SIG-M5 treated with dmso at 0.1 percent for 504 hours (cell line): ENCODE data around the gene CYP51A1.
"Not testable (repeated sequence)": the region's sequence is repeated elsewhere in the genome, so short reads cannot be mapped to it uniquely, and the experiment has no call there.

ENCODE experiments used
- DNase-seq: peaks from one replicate; lab custom pipeline; 2025; ENCODE audit not compliant: unreplicated experiment; lab: John Stamatoyannopoulos, UW

Gene CYP51A1

DNA sequence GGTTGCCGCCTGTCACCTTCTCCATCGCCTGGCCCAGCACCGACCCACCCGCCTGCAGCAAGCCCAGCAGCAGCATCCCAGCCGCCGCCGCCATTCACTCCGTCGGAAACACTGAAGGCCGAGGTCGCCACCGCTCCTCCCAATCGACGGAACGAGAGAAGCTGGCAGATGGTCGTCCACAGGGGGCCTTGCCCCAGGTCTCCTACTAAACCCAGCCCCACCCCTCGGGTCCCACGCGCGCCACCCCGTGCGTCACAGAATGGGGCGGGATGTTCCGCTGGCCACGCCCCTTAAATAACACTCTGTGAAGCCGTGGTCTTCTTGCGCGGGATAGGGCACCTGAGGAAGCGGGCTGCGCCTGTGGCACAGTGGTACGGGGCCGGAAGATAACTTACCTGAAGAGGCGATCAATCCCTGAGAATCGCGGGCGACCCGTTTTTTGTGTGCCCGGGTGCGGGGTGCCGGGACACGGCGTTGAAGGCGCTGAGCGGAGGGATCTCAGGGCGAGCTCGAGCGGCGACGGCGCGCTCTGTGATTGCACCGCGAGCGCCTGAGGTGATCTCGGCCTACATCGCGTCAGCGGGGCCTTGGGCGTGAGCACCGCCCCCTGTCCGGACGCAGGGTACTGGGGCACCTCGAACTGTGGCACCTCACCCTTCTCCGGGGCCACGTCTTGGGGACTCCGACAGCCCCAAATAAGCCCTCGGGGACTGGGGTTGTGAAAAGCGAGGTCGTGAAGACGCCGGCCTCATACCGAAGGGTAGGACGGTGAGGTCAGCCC lies at the start of gene CYP51A1:
CYP51A1 (minus strand) TSS at position 207 of the 781 bp plus-strand sequence; CDS start at position 94, 113 bp downstream.
- peak; percentile 74 for DNase-seq

DNA sequence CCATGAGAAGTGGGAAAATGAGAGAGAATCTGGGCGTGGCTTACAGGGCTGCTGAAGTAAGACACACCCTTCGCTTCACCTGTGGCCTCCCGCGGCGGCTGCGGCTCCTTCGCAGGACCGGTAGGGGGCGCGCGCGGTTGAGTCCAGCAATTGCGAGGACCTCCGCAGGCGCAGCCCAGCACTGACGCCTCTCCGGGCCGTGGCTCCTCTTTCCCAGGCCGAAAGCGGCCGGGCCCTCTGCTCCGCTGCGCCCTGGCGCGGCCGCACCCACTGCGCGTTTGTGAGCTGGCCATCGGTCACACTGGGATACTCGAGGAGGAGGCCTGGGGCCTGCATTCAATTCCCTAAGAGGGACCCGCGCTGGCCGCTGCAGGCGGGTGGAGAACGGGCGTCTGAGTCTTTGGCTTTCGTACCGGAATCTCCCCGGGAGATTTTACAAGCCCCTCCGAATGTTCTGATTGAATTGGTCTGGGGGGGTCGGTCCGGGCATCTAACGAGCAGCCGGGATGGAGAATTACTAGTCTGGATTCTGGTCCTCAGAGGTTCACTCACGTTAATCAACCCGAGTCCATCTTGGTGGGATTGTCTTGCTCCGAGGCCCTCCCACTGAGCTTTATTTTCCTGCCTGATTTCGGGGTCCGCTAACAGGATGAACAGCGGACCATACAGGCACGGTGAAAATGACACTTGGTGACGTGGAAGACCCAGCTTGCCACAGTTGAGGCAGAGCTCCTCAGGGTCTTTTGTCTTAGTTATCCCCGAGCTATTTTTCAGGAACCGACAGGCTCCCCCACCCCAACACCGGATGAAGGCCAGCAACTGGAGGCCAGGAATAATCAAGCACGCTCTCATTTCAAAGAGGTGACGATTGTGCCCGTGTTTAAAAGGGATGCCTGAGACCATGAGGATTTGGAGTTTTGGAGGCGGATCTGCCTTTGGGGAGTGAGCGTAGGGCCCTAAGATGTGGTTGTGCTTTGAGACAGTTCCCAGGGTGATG lies 44.9 kb upstream of the CYP51A1 start, which contains the start of gene LRRD1:
LRRD1 (minus strand) TSS at position 215 of the 997 bp plus-strand sequence. CDS start 13,940 bp downstream, outside the sequence.
- peak; percentile 70 for DNase-seq

DNA sequence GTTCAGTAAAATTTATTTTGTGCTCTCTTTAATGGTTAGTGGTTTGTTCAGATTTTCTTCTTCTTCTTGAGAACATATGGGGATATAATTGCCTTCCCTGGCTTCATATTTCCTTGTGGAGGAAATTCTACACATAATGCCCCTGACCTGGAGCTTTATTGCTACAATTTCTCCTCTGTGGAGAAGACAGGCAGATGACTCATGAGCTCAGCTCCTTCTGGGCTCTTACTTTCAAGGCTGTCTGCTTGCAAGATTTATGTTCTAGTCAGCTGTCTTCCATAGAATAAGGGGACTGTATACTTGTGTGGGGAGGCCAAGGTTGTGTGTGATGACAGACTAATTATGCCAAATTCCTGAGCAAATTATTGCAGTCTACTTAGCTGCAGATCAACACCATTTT lies 43.1 kb upstream of the CYP51A1 start:
- DNase-seq, result no peak

DNA sequence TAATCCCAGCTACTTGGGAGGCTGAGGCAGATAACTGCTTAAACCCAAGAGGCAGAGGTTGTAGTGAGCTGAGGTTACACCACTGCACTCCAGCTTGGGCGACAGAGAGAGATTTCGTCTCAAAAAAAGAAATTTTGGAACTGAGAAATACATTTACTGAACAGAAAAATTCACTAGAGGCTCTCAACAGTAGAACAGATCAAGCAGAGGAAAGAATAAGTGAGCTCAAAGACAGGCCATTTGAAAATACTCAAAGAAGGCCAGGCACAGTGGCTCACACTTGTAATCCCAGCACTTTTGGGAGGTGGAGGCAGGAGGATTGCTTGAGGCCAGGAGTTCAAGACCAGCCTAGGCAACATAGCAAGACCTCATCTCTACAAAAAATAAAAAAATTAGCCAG lies 35.3 kb upstream of the CYP51A1 start:
- not testable (repeated sequence) for DNase-seq

DNA sequence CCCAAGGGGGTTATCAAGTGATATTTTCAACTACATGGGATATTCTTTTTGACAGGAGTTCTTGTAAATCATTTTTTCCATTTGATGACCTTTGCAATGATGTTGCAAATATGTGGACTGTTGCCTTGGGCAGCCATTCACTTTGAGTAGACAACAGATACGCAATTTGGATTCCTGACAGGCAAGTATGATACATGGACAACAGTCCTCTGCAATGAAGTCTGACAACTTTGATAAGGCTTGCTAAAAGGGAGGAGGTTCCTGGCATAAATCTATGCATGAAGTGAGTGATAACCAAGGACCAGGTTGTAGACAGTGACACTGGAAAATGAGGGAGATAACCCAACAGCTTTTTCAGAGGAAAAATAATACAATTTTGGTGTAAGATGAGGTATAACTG lies 27.0 kb upstream of the CYP51A1 start:
- no peak for DNase-seq

DNA sequence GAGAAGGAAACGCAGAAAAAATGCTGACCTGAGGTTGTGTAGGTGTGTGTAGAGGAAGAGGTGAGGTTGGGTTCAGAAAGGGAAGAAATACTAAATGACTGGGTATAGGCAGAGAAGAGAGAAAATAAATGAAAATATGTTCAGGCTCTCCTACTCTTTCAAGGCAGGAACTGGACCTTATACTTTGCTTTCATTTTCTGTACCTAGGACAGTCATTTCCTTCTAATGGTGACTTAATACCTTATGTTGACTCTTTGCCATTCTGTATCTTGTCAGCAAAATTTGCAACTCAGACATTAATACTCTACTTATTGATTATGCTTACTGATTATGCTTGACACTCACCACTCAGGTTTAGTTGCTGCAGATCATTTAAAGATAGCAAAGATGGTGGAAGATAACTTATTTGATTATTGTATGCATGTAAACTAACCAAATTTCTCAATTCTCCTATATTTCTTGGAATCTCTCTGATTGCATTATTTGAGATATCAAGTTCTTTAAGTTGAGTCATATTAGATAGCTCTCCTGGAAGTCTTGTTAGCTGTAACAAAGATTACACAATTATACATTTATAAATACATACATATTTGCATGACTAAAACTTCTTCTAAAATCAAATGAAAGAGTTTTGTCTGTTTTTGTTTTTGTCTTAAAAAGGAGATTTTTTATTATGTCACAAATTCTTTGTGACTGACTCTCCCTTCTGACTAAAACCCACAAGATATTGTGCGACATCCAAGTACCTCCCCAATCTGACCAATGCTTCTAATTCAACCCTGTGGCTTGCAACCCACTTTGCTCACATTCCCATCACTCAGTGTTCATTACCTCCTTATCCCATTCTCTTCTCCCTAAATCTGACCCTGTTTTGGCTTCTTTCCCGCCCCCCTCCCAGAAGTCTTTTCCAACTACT lies 24.6 kb upstream of the CYP51A1 start:
- no peak for DNase-seq

DNA sequence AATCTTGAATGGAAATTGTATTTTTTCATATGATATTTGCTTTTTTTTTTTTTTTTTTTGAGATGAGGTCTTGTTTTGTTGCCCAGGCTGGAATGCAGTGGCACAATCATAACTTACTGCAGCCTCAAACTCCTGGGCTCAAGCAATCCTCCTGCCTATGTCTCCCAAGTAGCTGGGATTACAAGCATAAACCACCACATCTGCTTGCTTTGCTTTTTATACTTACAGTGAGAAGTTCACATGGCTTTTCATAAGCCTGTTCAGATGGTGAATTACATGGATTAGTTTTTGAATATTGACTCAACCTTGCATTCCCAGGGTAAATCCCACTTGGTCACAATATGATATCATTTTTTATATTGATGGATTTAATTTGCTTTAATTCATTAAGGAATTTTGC lies 22.7 kb upstream of the CYP51A1 start:
- no peak for DNase-seq

DNA sequence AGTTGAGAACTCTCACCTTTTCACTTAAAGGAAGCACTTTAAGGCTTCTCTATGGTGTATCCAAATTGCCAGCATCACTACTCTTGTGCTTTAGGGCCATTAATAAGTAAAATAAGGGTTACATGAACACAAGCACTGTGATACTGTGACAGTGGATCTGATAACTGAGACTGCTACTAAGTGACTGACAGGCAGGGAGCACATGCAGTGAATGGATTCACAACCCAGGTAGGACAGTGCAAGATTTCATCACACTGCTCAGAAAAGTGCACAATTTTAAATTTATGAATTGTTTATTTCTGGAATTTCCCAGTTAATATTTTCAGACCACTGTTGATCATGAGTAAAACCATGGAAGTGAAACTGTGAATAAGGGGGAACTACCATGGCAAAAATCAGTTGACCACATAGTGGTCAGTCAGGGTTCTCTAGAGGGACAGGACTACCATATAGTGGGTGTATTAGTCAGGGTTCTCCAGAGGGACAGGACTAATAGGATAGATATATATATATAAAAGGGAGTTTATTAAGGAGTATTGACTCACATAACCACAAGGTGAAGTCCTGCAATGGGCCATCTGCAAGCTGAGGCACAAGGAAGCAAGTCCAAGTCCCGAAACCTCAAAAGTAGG lies 20.9 kb upstream of the CYP51A1 start:
- DNase-seq, result no peak

DNA sequence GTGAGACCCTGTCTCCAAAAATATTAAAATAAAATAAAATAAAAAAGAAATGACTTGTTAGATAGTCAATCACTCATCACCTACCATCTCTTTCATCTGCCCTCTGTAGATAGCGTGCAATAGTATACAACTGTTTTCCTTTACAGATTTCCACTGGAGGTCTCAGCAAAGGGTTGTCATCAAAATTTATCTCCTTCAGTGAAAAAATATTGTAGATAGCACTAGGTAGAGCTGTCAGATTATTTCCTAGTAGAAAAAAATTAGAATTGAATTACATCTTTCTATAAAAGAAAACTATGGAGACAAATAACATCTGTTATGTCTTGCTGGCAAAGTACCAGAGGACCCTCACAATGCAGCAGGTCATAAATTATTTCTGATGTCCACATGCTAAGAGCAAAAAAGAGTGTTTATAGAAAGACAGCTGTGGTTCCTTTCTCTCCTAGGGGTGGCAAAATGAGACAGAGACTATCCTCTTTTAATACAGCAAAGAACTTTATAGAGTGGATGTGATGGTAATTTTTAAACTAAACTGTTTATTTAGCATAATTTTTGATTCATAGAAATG lies 16.3 kb upstream of the CYP51A1 start:
- DNase-seq, result no peak

DNA sequence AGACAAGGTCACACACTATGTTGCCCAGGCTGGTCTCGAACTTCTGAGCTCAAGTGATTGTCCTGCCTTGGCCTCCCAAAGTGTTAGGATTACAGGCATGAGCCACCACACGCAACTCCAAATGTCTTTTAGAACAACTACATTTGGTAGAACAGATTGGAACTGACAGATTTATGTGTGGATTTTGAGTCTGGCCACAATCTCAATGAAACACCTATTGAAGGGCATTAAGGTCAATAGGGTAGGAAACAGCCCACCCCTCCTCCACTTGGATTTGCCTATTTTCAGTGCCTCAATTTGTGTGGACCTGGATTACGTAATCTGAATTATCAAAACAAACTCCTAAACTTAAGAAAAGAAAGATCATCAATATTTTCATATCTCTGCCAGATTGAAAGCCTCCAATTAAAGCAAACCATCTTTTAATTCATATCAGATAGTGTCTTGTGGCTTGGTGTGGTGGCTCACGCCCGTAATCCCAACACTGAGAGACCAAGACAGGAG lies 15.5 kb upstream of the CYP51A1 start:
- no peak for DNase-seq

DNA sequence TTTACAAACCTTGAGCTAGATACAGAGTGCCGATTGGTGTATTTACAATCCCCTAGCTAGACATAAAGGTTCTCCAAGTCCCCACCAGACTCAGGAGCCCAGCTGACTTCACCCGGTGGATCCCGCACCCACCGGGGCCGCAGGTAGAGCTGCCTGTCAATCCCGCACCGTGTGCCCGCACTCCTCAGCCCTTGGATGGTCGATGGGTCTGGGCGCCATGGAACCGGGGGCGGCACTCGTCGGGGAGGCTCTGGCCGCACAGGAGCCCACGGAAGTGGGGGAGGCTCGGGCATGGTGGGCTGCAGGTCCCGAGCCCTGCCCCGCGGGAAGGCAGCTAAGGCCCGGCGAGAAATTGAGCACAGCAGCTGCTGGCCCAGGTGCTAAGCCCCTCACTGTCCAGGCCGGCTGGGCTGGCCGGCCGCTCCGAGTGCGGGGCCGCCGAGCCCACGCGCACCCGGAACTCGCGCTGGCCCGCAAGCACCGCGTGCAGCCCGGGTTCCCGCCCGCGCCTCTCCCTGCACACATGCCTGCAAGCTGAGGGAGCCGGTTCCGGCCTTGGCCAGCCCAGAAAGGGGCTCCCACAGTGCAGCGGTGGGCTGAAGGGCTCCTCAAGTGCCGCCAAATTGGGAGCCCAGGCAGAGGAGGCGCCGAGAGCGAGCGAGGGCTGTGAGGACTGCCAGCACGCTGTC lies 9.1 kb upstream of the CYP51A1 start:
- not testable (repeated sequence) for DNase-seq

DNA sequence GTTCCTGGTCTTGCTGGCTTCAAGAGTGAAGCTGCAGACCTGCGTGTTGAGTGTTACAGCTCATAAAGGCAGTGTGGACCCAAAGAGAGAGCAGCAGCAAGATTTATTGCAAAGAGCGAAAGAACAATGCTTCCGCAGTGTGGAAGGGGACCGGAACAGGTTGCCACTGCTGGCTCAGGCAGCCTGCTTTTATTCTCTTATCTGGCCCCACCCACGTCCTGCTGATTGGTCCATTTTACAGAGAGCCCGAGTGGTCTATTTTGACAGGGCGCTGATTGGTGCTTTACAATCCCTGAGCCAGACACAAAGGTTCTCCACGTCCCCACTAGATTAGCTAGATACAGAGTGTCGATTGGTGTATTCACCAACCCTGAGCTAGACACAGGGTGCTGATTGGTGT lies 8.5 kb upstream of the CYP51A1 start:
- DNase-seq, result not testable (repeated sequence)

DNA sequence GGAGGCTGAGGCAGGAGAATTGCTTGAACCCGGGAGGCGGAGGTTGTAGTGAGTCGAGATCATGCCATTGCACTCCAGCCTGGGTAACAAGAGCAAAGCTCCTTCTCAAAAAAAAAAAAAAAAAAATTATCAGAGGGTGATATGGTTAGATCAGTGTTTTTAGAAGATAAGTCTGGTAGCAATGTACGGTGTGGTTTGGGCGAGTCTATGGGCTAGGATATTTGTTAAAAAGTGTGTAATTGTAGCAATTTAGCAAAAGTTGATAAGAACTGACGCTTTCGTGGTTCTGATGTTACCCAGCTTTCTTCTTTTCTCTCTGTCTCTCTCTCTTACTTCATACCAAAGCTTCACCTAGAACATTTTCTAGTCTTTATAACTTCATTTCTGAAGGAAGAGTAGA lies 6.9 kb upstream of the CYP51A1 start:
- DNase-seq, result no peak

DNA sequence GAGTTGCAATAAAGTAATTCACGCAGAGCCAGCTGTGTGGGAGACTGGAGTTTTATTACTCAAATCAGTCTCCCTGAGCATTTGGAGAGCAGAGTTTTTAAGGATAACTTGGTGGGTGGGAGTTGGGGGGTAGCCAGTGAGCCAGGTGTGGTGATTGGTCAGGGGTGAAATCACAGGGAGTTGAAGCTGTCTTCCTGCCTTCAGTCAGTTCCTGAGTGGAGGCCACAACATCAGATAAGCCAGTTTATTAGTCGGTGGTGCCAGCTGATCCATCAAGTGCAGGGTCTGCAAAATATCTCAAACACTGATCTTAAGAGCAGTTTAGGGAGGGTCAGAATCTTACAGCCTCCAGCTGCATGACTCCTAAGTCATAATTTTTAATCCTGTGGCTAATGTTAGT lies 3.3 kb upstream of the CYP51A1 start:
- no peak for DNase-seq

DNA sequence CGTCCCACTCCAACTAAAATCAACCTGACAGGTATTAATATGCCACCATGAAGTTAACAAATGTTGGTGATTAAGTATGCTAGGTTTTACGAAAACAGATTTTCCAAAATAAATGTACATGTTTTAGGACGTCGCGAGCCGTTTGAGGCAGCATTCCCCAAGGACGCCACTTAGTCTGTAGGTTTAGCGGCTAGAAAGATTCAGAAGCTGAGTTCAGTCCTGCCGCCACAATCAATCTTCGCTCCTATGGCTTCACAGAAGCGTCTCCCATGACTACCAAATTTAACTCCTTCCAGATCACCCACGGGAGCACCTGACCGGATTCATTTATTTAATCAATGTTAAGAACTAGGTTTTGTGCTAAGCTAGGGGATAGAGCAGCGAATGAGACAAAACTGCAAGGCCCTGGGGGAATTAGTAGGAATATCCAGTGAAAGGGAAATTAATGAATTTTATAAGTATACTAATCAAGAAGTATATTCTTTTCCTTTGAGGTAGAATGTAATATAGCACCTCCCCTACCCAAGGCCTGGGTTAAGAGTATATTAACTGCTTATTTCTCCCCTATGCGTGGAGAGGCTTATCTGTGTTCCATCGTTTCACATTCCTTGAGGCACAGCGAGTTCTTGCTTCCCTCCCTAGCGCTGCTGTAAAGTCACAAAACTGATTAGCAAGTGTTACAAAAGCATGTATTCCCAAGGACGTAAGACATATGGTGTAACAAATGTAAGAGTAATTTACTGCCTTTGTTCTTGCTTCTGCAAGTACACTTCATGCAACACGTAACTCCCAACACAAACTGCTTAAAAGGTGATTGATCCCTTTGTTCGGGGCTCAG lies 994 bp upstream of the CYP51A1 start:
- peak; percentile 18 for DNase-seq

DNA sequence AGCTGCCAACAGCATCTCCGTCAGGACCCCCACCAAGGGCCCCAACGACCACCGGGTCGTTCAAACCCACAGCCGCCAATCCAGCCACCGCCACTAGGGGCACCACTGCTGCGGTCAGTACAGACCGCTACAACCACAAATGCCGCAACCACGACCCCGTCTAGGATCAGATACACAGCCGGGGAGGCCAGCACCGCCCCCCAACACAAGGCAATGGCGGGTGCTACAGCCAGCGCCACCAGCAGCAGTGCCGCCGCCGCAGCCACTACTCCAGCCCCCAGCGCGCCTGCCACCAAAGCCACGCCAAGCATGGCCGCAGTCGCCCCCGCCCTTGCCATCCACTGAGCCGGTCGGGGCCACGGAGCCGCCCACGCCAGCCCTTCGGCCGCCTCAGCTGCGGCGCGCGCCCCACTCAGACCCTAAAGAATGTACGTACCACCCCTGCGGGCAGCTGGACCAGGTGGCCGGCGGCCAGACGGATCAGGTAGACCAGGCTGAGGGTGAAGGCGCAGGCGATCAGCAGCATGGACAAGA lies 473 bp downstream of the CYP51A1 start:
- DNase-seq, result peak; percentile 48

DNA sequence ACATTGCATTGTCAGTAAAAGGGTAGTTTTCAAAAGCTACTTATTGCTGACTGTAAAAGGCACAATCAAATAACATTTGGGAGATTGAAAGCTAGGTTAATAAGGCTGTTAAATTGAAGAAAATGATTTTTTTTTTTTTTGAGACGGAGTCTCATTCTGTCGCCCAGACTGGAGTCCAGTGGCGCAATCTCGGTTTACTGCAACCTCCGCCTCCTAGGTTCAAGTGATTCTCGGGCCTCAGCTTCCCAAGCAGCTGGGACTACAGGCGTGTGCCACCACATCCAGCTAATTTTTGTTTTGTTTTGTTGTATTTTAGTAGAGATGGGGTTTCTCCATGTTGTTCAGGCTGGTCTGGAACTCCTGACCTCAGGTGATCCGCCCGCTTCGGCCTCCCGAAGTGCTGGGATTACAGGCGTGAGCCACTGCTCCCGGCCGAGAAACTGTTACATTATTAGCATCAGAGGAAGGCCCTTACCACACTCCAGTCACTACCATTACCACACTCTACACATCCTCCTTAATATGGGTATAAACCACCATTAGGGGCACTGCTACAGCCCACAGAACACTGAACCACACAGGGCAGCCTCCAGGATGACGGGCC lies 1.0 kb downstream of the CYP51A1 start:
- DNase-seq, result peak; percentile 78
